ENCODE data around the gene RFC4.
A peak's percentile ranks its signal among the peaks of the same experiment; 100 is the strongest.

The RFC4 gene

GRCh38 chr3:186842426-186843038 lies 36.2 kb upstream of the RFC4 start, which contains the start of gene ADIPOQ:
Gene ADIPOQ (plus strand): TSS chr3:186842710. CDS start chr3:186853059, 10,349 bp downstream.
- Histone ChIP-seq H3K9me3 (ENCODE audit: control insufficient read depth, low read length) (no peaks in the 10 kb centered on the region), H3K27ac (ENCODE audit: low read depth, low read length, severe bottlenecking) (no peak within 1 kb of the TSS), H3K4me1 (ENCODE audit: control insufficient read depth, insufficient read depth, low read length, poor library complexity, severe bottlenecking) (no peaks in the 10 kb centered on the region), H3K4me3 (ENCODE audit: extremely low read depth, insufficient read depth, low read length, poor library complexity, severe bottlenecking) (no peak within 1 kb of the TSS), H3K36me3 (ENCODE audit: control insufficient read depth, insufficient read depth, low read length) (no peaks in the 10 kb centered on the region)
- WGBS, 2 experiments (ENCODE audit: insufficient coverage in 2 of 2) = 87 to 98% methylated on average over 3 to 5 of the region's 7 CpGs

- no peak overlapping the region for H3K4me3 ChIP-seq (ENCODE audit: extremely low read depth, insufficient read depth, low read length, poor library complexity, severe bottlenecking)
- no peaks in the 10 kb centered on the region for H3K9me3 ChIP-seq (ENCODE audit: control insufficient read depth, low read length)
- H3K27ac ChIP-seq (ENCODE audit: low read depth, low read length, severe bottlenecking) = no peak overlapping the region
- 95 to 100% methylated on average over 2 to 3 of the region's 4 CpGs for WGBS, 2 experiments (ENCODE audit: insufficient coverage in 2 of 2)
- no peaks in the 10 kb centered on the region for H3K36me3 ChIP-seq (ENCODE audit: control insufficient read depth, insufficient read depth, low read length)
- no peaks in the 10 kb centered on the region for H3K4me1 ChIP-seq (ENCODE audit: control insufficient read depth, insufficient read depth, low read length, poor library complexity, severe bottlenecking)
Observed at GRCh38 chr3:186841620-186842019, 35.3 kb upstream of the RFC4 start.

DNA sequence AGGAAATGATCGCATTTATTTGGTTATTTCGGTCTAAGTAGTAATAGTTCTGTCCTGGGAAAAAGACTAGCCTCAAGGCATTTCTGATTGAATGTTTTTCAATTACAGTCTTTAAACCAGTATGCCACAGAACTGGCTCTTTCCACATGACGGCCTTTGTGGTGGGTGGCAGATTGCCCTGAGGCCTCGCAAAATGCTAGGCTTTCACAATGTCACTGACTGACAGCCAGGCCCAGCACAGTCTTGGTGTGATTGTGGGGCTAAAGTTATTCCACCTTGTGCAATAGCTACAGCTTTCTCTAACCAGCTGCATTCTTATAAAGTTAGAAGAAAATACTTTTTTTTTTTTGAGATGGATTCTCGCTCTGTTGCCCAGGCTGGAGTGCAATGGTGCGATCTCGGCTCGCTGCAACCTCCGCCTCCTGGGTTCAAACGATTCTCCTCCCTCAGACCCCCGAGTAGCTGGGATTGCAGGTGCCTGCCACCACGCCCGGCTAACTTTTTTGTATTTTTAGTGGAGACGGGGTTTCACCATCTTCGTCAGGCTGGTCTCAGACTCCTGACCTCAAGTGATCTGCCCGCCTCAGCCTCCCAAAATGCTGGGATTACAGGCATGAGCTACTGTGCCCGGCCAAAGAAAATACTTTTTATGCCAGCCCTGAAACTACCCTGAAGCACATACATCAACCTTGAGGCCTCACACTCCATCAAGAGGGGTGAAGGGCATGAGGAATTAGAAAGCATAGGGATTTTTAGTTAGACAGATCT lies 33.8 kb upstream of the RFC4 start:
- H3K9me3 ChIP-seq (ENCODE audit: control insufficient read depth, low read length) = no peaks in the 10 kb centered on the region
- H3K27ac ChIP-seq (ENCODE audit: low read depth, low read length, severe bottlenecking) = no peak overlapping the region
- 86 to 97% methylated on average over 12 to 15 of the region's 17 CpGs for WGBS, 2 experiments (ENCODE audit: insufficient coverage in 2 of 2)

DNA sequence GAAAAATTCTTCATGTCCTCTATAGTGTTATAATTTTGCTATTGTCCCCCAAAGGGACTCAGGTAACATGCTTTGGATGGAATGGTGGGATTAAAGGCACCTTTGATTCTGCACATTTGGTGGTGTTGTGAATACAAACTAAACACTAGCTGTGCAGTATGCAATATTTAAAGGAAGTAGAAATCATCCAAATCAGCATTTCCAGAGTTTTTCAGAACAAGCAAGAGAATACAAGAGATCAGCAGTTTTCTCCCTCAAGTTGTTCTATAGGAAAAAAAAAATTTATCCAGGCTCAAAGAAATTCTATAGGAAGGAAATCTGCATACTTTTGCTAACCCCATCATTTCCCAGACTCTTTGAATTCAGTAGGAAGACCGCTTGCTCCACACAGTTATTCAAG lies 26.0 kb upstream of the RFC4 start:
- Histone ChIP-seq H3K4me1 (ENCODE audit: control insufficient read depth, insufficient read depth, low read length, poor library complexity, severe bottlenecking) (no peaks in the 10 kb centered on the region), H3K36me3 (ENCODE audit: control insufficient read depth, insufficient read depth, low read length) (no peaks in the 10 kb centered on the region), H3K4me3 (ENCODE audit: extremely low read depth, insufficient read depth, low read length, poor library complexity, severe bottlenecking) (no peak overlapping the region), H3K27ac (ENCODE audit: low read depth, low read length, severe bottlenecking) (no peak overlapping the region), H3K9me3 (ENCODE audit: control insufficient read depth, low read length) (no peaks in the 10 kb centered on the region)
- WGBS, 2 experiments (ENCODE audit: insufficient coverage in 2 of 2) = 88% methylated on average over 1 of the region's 1 CpG; no CpG with 5 or more reads in 1 of the 2 experiments

More for the DNA sequence above, 33.8 kb upstream of the RFC4 start:
- H3K4me1 ChIP-seq (ENCODE audit: control insufficient read depth, insufficient read depth, low read length, poor library complexity, severe bottlenecking) = no peaks in the 10 kb centered on the region
- H3K4me3 ChIP-seq (ENCODE audit: extremely low read depth, insufficient read depth, low read length, poor library complexity, severe bottlenecking) = no peak overlapping the region
- H3K36me3 ChIP-seq (ENCODE audit: control insufficient read depth, insufficient read depth, low read length) = no peaks in the 10 kb centered on the region

DNA sequence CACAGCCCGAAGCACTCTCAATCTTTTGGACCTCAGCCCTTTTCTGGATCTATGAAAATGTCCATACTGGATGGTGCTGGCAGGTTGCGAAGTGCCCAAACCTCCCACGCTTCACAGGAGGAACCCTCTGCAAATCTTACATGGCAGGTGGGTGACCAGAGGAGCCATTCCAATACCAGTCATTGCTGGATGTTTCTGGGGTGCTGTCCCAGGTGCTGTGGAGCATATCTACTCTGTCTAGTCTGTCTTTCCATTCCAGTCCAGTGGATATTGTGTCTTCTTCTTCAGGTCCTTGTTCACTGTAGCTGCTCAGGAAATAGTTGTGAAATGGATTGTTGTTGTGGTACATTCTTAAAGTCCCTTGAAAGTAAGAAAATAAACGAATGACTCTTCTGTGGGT lies 25.5 kb upstream of the RFC4 start:
- Histone ChIP-seq H3K27ac (ENCODE audit: low read depth, low read length, severe bottlenecking) (no peak overlapping the region), H3K4me3 (ENCODE audit: extremely low read depth, insufficient read depth, low read length, poor library complexity, severe bottlenecking) (no peak overlapping the region), H3K4me1 (ENCODE audit: control insufficient read depth, insufficient read depth, low read length, poor library complexity, severe bottlenecking) (no peaks in the 10 kb centered on the region), H3K9me3 (ENCODE audit: control insufficient read depth, low read length) (no peaks in the 10 kb centered on the region), H3K36me3 (ENCODE audit: control insufficient read depth, insufficient read depth, low read length) (no peaks in the 10 kb centered on the region)
- 86 to 89% methylated on average over 1 to 4 of the region's 4 CpGs for WGBS, 2 experiments (ENCODE audit: insufficient coverage in 2 of 2)

- WGBS, 2 experiments (ENCODE audit: insufficient coverage in 2 of 2) = 20 to 38% methylated on average over 2 to 3 of the region's 5 CpGs
- Histone ChIP-seq H3K9me3 (ENCODE audit: control insufficient read depth, low read length) (no peaks in the 10 kb centered on the region), H3K4me1 (ENCODE audit: control insufficient read depth, insufficient read depth, low read length, poor library complexity, severe bottlenecking) (peaks cover 11% of the 10 kb centered on the region), H3K36me3 (ENCODE audit: control insufficient read depth, insufficient read depth, low read length) (no peaks in the 10 kb centered on the region), H3K4me3 (ENCODE audit: extremely low read depth, insufficient read depth, low read length, poor library complexity, severe bottlenecking) (no peak overlapping the region), H3K27ac (ENCODE audit: low read depth, low read length, severe bottlenecking) (no peak overlapping the region)
Observed at GRCh38 chr3:186828340-186828739, 22.1 kb upstream of the RFC4 start.

- H3K9me3 ChIP-seq (ENCODE audit: control insufficient read depth, low read length) = no peaks in the 10 kb centered on the region
- 0 to 4% methylated on average over 57 to 65 of the region's 80 CpGs for WGBS, 2 experiments (ENCODE audit: insufficient coverage in 2 of 2)
- H3K4me3 ChIP-seq (ENCODE audit: extremely low read depth, insufficient read depth, low read length, poor library complexity, severe bottlenecking) = peak overlapping the region; percentile 58
- H3K27ac ChIP-seq (ENCODE audit: low read depth, low read length, severe bottlenecking) = no peak overlapping the region
- peaks cover 11% of the 10 kb centered on the region for H3K4me1 ChIP-seq (ENCODE audit: control insufficient read depth, insufficient read depth, low read length, poor library complexity, severe bottlenecking)
- H3K36me3 ChIP-seq (ENCODE audit: control insufficient read depth, insufficient read depth, low read length) = no peaks in the 10 kb centered on the region
Observed at GRCh38 chr3:186826976-186827857, 20.9 kb upstream of the RFC4 start.

- Histone ChIP-seq H3K4me1 (ENCODE audit: control insufficient read depth, insufficient read depth, low read length, poor library complexity, severe bottlenecking) (peaks cover 11% of the 10 kb centered on the region), H3K4me3 (ENCODE audit: extremely low read depth, insufficient read depth, low read length, poor library complexity, severe bottlenecking) (peak overlapping the region; percentile 58), H3K36me3 (ENCODE audit: control insufficient read depth, insufficient read depth, low read length) (no peaks in the 10 kb centered on the region), H3K27ac (ENCODE audit: low read depth, low read length, severe bottlenecking) (no peak overlapping the region), H3K9me3 (ENCODE audit: control insufficient read depth, low read length) (no peaks in the 10 kb centered on the region)
- 9 to 22% methylated on average over 5 of the region's 14 CpGs for WGBS, 2 experiments (ENCODE audit: insufficient coverage in 2 of 2)
Observed at GRCh38 chr3:186826410-186826975, 20.2 kb upstream of the RFC4 start.

GRCh38 chr3:186825872-186826409 lies 19.7 kb upstream of the RFC4 start:
- WGBS, 2 experiments (ENCODE audit: insufficient coverage in 2 of 2) = 31 to 34% methylated on average over 10 to 11 of the region's 11 CpGs
- Histone ChIP-seq H3K9me3 (ENCODE audit: control insufficient read depth, low read length) (no peaks in the 10 kb centered on the region), H3K36me3 (ENCODE audit: control insufficient read depth, insufficient read depth, low read length) (no peaks in the 10 kb centered on the region), H3K4me3 (ENCODE audit: extremely low read depth, insufficient read depth, low read length, poor library complexity, severe bottlenecking) (peak overlapping the region; percentile 58), H3K27ac (ENCODE audit: low read depth, low read length, severe bottlenecking) (no peak overlapping the region), H3K4me1 (ENCODE audit: control insufficient read depth, insufficient read depth, low read length, poor library complexity, severe bottlenecking) (peaks cover 11% of the 10 kb centered on the region)

GRCh38 chr3:186825294-186825821 lies 19.1 kb upstream of the RFC4 start:
- peak overlapping the region; percentile 8 for H3K4me3 ChIP-seq (ENCODE audit: extremely low read depth, insufficient read depth, low read length, poor library complexity, severe bottlenecking)
- H3K4me1 ChIP-seq (ENCODE audit: control insufficient read depth, insufficient read depth, low read length, poor library complexity, severe bottlenecking) = peaks cover 11% of the 10 kb centered on the region
- no peak overlapping the region for H3K27ac ChIP-seq (ENCODE audit: low read depth, low read length, severe bottlenecking)
- H3K9me3 ChIP-seq (ENCODE audit: control insufficient read depth, low read length) = no peaks in the 10 kb centered on the region
- H3K36me3 ChIP-seq (ENCODE audit: control insufficient read depth, insufficient read depth, low read length) = no peaks in the 10 kb centered on the region
- WGBS, 2 experiments (ENCODE audit: insufficient coverage in 2 of 2) = 10 to 12% methylated on average over 20 to 21 of the region's 23 CpGs

All from mesodermal cell (in vitro differentiated cells).